GM19324 (cell line): ENCODE data around the gene DCTN2.
"Not testable (repeated sequence)": the region's sequence is repeated elsewhere in the genome, so short reads cannot be mapped to it uniquely, and the experiment has no call there.

Experiments
- ATAC-seq: cut with Tn5 transposase; IDR thresholded peaks from one replicate; pipeline ENCODE4 v1.9.1; 2021; ENCODE audit warnings: mild to moderate bottlenecking, moderate library complexity; ENCODE audit not compliant: unreplicated experiment, low FRiP score

DCTN2 gene

DNA sequence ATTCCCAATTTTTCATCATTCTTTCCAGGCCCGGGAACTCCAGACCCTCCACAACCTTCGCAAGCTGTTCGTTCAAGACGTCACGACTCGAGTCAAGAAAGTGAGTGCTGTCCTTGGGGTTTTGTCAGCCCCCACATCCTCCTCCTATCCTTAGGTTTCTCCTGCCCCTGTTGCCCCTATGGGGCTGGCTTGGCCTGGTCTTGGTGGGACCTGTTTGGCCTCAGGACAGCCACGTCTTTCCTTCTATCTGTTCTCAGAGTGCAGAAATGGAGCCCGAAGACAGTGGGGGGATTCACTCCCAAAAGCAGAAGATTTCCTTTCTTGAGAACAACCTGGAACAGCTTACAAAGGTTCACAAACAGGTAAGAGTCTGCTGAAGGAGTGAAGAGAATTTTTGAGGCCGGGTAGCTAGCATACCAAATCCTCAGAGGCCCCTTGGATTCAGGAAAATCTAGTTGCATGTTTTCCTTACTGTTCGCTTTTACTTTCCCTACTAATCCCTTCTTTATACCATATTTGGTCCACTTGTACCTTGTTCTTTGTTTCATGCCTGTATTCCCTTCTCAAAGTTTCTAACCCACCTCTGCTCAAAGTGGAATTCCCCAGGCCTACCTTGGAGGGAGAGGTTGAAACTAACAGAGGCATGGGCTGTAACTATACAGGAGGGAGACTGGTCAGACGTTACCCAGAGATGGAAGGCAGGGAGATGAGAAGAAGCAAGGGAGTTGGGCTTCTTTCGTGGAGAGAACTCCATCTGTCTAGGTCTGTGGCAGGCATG is 31.2 kb upstream of the DCTN2 start:
- ATAC-seq: no peak

DNA sequence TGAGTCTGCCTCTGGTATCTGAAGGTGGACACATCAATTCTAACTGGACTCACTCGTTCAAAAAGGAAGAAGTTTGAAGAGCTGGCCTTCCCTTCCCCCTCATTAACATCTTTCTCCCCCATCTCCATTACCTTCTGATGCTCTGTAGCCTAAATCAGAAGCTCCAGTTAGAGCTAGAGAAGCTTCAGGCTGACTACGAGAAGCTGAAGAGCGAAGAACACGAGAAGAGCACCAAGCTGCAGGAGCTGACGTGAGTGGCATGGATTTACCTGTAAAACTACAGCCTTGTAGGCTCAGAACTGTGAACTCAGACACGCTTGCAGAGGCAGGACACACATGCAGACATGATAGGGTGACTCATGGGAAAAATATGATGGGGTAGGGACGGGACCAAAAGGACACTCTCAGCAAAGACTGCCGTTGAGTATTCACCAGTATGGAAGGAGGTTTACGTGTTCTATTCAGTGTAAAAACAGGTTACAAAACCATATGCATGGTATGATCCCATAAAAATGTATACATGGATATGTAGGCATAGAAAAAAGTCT is 29.7 kb upstream of the DCTN2 start:
- no peak for ATAC-seq

DNA sequence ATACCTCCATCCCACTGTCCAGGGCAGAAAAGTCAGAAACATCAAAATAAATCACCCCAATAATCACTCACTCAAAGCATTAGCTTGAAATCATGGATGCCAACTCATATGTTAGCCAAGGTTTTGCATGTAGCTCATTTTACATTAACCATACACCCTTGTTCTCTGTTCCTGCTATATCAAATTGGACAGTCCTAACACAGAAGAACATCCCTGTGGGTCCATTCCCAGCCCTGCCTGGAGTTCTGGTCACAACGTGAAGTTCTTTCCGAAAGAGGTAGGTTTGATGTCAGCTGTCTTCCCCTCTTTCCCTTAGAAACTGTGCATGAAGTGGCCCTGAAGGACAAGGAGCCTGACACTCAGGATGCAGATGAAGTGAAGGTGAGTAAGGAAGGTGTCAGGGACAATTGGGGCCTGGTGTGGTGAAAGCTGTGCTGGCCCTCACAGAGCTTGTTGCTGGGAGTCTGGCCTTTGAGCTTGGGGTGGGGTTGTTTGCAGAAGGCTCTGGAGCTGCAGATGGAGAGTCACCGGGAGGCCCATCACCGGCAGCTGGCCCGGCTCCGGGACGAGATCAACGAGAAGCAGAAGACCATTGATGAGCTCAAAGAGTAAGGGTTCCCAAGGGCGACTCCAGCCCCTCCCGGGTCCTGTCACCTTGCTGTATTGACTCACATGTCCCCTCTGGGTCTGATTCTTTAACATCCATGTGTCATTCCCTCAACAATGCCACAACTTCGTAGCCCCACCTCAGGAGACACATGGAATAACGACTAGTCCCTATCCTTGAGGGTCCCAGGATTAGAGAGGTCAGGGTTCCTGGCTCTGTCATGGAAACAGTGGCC is 29.0 kb upstream of the DCTN2 start:
- ATAC-seq: no peak

DNA sequence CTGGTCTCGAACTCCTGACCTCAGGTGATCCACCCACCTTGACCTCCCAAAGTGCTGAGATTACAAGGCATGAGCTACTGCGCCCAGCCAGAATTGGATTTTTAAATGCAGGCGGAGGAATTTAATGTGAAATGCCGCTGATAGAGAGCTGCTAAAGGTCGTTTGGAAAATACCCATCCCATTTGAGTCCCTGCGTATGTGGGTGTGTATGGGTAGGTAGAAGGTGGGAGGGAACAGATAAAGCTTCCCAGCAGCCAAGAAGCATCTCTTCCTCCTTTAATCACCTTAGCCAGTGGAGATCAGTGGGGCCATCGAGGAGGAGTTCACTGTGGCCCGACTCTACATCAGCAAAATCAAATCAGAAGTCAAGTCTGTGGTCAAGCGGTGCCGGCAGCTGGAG is 27.8 kb upstream of the DCTN2 start:
- ATAC-seq: no peak

DNA sequence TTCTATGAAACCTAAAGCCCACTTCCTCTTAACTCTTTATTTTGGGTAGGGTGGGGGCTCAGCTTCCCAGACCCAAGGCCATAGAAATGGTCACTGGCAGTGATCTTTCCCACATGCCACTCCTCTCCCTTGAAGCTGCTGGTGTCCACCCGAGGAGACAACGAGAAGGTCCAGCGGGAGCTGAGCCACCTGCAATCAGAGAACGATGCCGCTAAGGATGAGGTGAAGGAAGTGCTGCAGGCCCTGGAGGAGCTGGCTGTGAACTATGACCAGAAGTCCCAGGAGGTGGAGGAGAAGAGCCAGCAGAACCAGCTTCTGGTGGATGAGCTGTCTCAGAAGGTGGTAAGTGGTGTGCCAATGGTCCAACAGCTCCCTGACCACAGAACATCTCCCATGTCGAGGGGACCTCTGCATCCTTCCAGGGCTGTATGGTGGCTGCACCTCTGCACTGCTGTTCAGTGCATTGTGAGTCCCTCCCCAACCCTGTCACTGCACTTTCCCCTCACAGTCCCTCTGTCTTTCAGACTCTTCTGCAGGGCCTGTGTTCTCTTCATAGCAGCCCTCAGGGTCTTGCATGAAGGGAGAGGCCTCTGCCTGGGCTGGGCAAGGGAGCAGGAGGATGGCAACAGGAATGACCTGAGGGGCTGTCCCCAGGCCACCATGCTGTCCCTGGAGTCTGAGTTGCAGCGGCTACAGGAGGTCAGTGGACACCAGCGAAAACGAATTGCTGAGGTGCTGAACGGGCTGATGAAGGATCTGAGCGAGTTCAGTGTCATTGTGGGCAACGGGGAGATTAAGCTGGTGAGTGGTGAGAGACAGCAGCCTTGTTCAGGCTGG is 25.2 kb upstream of the DCTN2 start:
- no peak for ATAC-seq

DNA sequence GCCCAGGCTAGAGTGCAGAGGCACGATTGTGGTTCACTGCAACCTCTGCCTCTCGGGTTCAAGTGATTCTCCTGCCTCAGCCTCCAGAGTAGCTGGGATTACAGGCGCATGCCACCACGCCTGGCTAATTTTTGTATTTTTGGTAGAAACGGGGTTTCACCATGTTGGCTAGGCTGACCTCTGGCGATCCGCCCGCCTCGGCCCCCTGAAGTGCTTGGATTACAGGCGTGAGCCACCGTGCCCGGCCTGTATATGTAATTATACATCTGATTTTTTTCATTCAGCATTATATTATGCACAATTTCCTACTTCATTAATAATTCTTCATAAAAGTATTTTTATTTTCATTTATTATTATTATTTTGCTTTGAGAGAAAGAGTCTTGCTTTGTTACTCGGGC is 23.4 kb upstream of the DCTN2 start:
- not testable (repeated sequence) for ATAC-seq

DNA sequence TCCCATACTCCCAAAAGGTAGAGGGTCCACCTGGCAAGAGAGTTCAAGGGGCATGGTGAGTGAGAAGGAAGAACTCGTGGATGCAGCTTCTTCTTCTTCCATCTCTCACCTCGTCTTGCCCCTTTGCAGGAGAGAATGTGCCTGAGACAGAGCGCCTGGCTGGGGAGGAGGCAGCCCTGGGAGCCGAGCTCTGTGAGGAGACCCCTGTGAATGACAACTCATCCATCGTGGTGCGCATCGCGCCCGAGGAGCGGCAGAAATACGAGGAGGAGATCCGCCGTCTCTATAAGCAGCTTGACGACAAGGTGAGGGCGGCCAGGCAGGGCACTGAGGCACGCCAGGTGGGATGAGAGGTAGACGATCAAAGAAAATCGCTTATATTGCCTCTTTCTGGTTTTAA is 22.9 kb upstream of the DCTN2 start:
- no peak for ATAC-seq

DNA sequence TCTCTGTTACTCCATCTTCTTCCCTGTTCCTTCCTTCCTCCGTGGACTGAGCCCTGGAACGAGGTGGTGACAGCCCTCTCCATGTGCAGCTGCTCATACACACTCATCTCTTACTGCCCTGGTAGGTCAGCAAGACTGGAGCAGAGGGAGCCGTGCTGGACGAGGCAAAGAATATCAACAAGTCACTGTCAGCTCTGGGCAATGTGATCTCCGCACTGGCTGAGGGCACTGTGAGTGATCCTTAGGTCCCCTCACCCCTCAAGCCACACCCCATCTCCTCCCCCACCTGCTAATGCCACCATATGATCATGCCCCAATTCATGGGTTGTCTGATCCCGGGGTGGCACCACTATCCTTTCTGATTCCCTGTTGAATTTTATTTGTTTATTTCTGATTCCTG is 21.8 kb upstream of the DCTN2 start:
- no peak for ATAC-seq

DNA sequence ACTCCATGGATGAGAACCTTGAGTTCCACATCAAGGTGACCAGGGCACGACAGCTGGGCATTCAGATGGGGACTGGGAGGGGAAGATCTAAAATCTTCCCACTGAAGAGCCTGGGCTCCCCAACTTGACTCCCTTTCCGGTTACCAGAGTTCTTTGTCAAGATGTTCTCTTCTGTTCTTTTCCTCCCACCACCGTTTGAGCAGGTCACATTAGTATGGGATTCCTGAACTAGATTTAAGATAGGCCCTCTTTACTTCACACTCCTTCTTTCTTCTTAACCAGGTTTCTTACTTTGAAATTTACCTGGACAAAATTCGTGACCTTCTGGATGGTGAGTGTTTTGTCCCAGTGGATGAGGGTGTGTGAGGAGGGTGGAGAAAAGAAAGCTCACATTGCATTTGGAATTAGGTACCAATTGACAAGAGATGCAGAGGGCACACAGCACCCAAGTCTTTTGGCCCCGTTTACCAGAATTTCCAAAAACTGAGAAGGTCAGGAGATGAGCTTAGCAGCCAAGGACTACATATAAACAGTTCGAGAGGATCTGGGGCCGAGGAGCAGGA is 17.3 kb upstream of the DCTN2 start:
- no peak for ATAC-seq

DNA sequence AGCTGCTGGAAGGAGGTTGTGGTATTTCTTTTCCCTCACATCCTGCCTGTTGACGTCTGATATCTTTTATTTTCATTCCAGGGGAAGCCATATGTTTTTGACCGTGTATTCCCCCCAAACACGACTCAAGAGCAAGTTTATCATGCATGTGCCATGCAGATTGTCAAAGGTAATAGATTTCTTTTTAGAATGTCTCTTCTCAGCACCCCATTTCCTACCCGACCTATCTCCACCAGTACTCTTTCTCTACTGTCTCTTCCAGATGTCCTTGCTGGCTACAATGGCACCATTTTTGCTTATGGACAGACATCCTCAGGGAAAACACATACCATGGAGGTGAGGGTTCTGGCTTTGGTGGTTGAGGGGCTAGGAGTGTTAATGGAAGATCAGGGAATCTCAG is 16.4 kb upstream of the DCTN2 start:
- ATAC-seq: no peak

DNA sequence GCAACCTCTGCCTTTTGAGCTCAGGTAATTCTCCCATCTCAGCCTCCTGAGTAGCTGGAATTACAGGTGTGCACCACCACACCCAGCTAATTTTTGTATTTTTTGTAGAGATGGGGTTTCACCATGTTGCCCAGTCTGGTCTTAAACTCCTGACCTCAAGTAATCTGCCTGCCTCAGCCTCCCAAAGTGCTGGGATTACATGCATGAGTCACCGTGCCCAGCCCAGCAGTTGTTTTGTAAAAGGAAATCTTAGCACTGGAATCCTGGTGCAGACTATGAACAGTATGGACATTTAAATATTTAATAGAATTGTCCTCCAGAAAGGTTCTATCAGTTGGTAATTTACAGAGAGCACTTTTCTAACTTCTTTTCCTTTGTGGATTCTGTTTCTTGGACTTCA is 14.1 kb upstream of the DCTN2 start:
- not testable (repeated sequence) for ATAC-seq

DNA sequence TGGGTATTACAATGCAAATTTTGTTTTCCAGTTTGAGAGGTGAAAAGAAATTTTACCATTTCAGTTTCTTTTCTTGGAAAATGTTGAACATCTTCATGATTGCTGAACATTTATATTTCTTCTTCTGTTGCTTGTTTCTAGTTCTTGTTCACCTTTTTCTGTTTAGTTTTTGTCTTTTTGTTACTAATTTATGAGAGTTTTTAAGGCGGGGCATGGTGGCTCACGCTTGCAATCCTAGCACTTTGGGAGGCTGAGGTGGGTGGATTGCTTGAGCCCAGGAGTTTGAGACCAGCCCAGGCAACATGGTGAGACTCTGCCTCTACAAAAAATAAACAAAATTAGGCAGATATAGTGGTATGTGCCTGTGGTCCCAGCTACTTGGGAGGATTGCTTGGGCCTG is 13.5 kb upstream of the DCTN2 start:
- no peak for ATAC-seq

DNA sequence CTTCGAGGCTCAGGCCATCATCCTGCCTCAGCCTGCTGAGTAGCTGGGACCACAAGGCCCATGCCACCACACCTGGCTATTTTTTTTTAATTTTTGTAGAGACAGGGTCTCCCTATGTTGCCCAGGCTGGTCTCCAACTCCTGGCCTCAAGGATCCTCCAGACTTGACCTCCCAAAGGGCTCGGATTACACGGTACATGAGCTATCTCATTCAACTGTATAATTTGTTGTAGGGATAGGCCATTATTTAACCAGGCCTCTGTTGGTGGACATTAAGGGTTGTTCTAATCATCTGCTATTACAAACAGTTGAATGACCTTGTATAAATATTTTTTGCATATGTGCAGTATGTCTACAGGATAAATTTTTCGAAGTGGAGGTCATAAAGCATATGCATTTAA is 11.9 kb upstream of the DCTN2 start:
- no peak for ATAC-seq

DNA sequence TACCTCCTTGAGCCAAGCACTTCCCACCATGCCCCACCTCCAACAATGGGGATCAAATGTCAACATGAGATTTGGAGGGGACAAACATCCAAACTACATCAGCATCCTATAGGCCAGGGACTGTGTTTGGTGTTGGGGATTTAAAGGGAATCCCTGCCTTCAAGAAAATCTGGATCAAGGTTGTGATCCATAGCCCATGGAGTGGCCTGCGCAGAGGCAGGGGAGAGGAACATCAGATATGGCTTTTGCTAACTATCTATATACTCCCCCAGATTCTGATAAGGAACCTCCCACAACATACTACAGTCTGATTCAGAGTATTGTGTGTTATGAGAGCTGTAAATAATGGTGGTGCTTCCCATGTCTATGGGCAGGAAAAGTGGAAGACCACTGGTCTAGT is 7.9 kb upstream of the DCTN2 start:
- no peak for ATAC-seq

DNA sequence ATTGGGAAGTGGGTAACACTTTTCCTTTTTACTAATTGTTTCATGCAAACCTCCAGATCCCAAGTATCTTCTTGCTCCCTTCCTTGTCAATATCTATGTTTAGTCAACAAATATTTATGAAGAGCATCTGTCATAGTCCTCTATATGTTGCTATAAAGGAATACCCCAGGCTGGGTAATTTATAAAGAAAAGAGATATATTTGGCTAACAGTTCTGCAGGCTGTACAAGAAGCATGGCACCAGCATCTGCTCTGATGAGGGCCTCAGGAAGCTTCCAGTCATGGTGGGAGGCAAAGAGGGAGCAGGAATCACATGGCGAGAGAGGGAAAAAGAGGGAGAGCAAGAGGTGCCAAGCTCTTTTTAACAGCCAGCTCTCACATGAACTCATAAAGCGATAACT is 7.5 kb upstream of the DCTN2 start:
- ATAC-seq: no peak

DNA sequence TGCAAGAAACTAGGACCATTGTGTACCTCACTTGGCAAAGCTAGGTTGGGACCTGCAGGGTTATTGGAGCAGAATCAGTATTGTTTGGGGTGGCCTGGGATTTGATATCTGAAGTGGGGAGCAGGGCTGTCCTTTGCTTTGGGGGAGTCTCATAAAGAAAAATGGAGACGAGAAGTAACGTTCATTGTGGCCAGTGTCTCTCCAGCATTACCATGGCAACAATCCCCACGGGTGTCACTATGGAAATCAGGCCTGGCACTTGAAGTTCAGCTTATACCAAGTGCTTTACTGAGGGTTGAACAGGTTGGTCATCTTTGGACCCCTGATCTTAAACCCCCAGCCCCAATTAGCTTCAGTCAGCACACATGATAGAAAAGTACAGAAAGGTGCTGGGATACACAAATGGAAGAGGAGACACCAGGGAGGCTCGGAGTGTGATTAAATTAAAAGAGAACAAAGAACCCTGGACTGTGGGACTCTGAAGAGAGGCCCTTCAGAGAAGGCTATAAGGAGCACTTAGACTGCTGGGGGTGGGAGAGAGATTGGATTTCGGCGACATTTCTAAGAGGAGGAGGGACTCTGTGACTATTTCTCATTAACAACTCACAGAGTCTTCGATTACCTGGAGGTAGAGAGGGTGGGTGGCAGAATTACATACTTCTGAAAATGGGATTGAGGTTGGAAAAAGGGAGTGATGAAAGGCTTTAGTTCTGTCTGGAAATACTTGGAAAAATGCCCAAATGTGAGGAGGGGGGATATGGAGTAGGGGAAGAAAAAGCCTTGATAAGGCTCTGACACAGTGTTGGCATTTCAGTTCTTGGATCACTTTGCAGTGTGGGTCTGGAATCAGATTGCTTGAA is 6.6 kb upstream of the DCTN2 start:
- ATAC-seq: no peak

DNA sequence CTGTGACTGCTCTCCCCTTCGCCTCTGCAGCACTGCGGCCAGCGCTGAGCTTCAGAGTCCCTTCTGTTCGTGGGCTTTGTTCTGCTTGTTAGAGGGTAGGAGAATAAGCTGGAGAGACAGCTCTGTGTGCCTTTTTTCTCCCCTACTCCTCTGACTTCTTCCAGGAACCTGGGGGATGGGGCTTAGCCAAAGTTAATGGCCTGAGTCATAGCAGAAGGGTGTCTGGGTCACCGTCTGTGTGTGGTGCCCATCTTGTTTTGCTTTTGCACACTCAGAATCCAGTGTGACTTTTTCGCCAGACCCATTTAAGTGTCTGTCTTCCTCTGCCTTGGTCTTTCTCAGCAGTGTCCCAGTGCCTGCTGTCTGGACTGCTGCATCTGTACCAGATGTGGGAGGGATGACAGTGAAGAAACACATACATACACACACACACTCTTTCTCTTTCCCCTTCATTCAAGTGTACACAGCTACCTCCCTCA is 5.9 kb upstream of the DCTN2 start:
- no peak for ATAC-seq

DNA sequence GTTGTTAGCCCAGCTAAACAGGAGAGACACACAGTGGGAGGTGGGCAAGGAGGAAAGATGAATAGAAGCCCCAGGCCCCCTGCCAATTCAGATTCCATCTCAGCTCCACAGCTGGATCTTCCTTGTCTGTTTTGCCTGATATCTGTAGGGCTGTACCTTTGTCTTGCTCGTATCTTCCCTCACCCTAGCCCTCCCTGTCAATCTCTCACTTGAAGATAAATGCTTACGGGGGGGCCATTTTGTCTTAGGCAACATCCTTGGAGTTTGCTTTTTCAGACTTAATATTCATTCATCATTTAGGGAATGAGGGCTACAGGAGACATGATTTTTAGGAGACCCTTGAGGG is 5.3 kb upstream of the DCTN2 start:
- ATAC-seq: no peak

DNA sequence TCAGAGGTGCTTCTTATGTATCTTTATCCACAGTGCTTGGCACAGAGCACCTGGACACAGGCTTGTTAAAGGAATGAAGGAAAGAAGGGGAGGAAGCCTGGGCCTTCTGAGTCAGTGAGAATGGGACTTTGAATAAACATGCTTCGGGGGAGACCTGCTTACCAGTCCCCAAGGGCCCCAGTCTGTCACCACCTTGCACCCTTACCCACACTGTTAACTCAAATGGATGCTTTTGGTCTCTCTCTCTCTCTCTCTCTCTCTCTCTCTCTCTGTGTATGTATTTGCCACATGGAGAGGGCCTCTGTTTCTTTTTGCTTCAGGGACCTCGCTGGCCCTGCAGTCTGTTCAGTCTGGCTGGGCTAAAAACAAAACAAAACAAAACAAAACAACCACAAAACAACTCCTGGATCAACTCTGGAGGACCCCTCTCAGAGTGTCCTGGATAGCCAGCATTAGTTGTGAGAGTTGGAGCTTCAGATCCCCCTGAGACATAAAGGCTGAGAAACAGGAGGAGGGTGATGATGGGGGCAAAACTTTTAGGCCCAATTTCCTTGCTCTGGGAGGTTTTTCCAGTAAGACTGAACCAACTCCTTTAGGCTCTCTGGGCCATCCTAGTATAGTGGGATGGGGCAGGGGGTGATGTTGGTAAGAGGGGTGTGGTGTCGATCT is 4.8 kb upstream of the DCTN2 start:
- ATAC-seq: no peak
